NCI-H82 treated with DMSO at 0.1 percent for 48 hours (cell line): ENCODE measurements around the gene PRPF31.

Experiments used
- DNase-seq: peaks from one replicate; lab custom pipeline; 2025; ENCODE audit not compliant: unreplicated experiment; lab: John Stamatoyannopoulos, UW

The PRPF31 gene

DNA sequence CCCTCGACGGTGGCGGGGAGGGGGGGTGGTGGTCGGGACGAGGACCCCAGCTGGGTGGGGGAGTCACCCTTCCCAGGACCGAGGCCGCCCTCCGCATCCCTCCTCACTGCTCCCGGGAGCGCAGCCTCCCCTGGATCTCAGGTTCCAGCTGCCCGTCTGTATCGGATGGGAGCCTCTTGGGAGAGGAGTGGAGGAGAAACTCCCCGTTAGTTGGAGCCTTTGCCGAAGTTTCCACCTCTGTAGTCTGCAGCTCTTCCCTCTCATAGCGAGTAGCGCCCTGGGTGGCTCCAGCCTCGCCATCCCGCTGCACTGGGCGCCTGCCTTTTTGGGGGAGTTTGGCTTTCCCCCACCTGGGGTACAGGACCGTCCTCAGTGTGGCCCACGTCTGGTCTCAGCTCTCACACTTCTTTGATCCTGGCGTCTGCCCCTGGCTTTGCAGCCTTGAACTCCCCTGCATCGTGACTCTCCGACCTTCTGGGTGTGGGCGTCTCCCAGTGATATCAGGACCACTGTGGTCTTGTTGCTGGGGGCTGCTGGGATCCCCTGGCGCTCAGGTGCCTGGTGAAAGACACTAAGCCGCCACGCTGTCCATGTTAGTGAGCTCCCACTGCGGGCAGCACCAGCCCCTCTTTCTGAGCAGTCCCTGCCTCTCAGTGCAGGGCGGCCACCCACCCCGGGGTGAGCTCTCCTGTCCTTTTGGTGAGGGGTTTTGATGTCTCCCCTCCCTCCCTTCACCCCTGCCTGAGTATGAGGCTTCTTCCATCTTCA is 23.1 kb downstream of the PRPF31 start:
- DNase-seq: no peak

DNA sequence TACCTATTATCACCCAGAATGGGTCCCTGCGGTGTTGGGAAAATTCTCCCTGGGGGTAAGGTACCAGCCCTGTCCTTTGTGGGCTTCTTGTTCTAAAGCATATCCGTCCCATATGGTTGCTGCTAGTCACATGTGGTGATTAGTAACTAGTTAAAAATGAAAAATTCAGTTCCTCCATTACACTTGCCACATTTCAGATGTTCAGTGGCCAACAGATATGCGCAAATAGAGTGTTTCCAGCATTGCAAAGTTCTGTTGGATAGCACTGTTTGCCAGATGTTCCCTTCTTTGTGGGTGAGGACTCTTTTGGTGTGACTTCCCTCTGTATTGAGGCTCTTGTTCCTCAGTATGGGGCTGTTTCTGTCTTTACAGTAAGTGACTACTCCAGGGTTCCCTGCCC is 25.8 kb downstream of the PRPF31 start:
- no peak for DNase-seq

DNA sequence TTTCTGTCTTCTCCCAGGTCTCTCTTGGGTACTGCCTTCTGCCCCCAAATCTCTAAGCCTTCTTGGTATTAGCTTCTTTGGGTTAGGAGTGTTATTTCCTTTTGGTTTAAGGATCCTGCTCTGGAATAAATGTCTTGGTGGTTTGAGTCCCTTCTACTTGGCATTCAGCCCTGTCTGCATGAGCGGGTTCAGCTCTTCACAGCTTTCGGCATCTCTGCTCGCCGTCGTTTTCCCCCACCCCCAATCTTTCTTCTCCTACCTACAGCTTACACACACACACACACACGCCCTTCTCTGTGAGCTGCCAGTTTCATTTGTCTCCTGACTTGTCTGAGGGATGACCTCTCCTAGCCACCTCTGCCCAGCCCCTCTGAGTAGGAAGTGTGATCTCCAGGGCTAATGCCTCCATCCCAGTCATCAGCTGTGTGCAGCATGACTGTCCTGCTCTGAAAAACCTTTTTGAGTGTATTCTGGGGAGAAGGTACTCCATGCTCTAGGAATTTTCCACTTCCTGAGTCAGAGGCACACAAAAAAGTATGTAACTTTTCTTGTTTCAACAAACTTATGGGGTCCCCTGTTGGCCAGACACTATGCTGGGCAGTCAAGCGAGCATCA is 26.7 kb downstream of the PRPF31 start:
- no peak for DNase-seq

DNA sequence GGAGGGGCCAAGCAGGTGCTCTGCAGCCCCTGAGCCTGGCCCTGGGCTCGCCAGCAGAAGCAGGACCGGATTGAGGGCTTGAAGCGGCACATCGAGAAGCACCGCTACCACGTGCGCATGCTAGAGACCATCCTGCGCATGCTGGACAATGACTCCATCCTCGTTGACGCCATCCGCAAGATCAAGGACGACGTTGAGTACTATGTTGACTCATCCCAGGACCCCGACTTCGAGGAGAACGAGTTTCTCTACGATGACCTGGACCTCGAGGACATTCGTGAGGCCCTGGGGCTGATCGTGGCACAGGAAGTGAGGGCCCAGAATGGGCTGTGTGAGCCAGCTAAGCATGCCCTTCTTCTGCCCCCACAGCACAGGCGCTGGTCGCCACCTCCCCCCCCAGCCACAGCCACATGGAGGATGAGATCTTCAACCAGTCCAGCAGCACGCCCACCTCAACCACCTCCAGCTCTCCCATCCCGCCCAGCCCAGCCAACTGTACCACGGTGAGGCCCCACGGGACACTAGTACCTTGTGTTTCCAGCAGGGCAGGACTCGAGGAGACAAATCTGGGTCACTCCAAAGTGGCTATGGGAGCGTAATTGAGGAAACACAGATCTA is 30.1 kb downstream of the PRPF31 start:
- DNase-seq: no peak

DNA sequence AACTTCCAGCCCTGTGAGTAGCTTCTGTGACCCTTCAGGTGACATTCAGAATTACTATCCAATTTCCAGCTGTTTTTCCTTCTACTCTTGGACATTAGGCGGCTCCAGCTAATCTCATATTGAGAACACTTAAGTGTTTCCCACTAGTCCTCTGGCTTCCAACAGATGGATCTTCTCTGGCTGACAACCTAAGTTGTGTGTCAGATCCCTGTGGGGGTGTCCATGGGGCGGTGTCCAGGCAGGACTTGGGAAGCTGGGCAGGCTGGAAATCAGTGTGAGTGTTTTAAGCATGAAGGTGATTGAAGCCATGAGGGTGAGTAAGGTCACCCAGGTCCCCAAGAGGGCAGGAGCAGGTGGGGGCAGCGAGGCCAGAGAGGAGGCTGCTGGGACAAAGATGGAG is 32.1 kb downstream of the PRPF31 start:
- no peak for DNase-seq

DNA sequence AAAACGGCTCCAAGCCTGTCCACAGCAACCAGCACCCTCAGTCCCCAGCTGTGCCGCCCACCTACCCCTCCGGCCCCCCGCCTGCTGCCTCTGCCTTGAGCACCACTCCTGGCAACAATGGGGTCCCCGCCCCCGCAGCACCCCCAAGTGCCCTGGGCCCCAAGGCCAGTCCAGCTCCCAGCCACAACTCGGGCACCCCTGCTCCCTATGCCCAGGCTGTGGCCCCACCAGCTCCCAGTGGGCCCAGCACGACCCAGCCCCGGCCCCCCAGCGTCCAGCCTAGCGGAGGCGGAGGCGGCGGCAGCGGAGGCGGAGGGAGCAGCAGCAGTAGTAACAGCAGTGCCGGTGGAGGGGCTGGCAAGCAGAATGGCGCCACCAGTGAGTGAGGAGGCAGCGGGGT is 32.6 kb downstream of the PRPF31 start:
- no peak for DNase-seq

DNA sequence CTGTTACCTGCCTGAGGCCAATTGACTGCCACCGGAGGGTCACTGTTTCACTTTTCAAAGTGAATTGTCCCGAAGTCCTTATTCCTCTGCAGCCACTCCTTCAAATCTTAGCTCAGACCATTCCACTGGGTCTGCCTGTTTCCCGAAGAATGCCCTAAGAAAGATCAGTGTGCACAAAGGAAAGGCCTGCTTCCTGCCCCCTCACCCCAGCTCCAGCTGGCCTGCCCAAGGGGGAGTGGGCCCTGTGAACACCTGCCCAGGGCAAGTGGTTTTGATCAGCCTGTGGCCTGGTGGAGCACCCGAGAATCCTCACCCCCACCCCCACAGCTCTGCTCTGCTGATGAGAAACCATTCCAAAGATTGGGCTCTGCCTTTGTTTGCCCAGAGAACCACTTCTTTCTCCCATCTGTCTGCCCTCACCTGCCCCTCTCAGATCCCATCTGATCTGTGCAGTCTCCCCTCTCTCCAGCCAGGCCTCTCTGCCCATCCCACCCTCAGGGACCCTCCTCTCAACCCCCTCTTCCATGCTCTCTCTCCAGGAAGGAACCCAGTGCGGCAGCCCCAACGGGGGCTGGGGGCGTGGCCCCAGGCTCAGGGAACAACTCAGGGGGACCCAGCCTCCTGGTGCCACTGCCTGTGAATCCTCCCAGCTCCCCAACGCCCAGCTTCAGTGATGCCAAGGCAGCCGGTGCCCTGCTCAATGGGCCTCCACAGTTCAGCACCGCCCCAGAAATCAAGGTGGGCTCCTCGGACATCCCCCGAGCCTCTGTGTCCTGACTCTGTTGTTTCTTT is 33.7 kb downstream of the PRPF31 start:
- DNase-seq: no peak

DNA sequence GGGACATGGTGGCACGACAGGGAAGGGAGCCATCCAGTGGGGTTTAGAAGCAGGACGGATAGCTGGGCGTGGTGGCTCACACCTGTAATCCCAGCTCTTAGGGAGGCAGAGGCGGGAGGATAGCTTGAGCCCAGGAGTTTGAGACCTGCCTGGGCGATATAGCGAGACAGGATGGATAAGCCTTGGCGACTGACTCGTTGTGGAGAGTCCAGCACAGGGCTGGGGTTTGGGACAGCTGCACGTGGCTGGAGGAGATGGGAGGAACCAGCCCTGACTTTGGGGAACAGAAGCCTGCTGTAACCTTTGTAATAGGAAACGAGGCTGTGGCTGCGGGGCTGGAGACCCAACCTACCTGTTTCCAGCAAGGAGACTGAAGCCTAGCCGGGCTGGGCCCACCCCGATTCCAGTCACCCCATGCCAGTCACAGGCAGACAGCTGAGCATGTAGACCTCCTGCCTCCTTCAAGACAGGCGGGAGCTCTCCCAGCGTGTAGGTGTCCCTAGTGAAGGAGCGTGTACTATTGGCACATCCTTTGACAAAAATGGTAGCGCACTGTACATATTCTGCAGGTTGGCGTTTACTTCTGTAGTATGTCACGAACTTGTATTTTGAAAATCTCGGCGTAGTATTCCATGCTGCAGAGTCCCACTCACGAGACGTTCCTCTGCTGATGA is 35.9 kb downstream of the PRPF31 start:
- no peak for DNase-seq

DNA sequence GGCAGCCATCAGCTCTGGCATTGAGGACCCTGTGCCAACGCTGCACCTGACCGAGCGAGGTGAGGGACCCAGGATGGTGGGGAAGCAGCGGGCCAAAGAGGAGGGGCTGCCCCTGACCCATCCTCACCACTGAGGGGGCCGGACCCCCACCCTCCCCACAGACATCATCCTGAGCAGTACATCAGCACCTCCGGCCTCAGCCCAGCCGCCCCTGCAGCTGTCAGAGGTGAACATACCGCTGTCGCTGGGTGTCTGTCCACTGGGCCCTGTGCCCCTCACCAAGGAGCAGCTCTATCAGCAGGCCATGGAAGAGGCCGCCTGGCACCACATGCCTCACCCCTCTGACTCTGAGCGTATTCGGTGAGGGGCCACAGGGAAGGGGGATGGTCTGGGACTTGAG is 36.7 kb downstream of the PRPF31 start:
- DNase-seq: no peak

DNA sequence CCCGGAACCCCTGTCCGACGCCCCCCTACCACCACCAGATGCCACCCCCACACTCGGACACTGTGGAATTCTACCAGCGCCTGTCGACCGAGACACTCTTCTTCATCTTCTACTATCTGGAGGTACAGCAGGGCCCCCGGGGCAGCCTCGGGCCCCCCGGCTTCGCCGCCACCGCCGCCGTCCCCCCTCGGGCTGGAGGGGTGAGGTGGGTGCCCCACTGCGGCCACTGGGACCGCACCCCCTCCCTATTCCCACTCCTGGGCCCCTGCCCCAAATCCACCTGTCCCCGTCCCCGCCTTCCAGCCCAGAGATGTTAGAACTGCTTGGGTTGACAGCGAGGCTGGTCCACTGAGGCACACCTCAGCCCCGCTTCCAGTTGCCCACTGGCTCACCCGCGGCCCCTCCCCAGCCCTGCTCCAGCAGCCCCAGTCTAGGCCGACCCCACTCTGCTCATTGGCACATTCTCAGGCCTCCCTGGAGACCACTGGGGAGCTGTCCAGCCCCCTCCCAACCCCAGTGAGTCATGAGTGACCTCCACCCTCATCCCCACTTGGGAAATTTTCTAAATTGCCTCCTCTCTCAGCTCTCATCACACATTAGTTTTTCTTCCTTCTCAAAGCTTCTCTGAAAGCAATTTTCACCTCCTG is 37.4 kb downstream of the PRPF31 start:
- DNase-seq: no peak

DNA sequence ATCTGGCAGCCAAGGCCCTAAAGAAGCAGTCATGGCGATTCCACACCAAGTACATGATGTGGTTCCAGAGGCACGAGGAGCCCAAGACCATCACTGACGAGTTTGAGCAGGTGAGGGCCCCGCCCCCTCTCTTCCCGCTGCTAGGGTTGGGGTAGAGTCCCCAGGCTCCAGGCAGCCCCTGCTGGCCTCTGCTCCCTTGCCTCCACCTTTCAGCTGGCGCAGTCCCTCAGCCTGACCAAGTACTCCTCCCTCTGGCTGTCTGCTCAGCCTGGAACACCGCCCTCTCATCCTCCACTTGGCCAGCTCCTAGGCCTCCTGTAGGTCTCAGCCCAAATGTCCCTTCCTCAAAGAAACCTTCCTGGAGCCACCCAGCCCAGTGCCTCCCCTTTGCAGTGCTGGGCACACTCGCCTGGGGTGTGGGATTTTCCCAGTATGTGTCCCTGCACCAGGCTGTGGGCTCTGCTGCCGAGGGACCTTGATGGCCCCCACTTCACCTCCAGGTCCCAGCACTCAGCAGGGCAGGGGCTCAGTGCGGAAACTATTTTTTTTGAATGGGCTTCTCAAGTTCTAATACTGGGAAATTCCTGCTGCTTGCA is 38.3 kb downstream of the PRPF31 start:
- DNase-seq: no peak

DNA sequence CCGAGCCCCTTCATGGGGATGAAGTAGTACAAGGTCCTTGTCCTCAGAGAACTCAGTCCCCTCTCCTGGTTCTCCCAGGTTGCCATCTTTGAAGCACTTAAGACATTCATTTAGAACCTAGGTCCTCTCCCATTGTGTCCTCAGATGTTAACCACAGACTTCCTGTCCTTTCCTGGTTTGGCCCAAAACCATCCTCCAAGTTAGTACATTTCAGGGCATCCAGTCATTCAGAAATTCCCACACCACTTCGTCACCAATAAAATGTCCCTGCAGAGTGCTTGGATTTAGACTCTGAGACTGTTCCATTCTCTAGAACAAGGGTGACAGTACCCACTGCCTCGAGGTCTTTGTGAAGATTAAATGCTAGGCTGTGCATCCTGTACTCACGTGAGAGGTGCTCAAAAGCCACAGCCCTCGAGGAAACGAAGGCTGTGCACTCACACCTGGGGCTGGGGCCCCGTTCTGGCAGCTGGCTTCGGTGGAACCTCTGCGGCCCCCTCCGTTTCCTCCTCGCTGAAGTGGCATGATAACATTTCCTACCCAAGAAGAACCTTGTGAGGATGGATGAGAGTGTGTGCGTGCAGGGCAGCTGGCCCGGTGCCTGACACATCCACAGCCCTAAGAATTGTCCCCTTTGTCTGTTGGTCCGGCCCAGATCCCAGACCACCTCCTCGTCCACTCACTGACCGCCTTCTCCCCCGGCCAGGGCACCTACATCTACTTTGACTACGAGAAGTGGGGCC is 39.2 kb downstream of the PRPF31 start:
- no peak for DNase-seq

DNA sequence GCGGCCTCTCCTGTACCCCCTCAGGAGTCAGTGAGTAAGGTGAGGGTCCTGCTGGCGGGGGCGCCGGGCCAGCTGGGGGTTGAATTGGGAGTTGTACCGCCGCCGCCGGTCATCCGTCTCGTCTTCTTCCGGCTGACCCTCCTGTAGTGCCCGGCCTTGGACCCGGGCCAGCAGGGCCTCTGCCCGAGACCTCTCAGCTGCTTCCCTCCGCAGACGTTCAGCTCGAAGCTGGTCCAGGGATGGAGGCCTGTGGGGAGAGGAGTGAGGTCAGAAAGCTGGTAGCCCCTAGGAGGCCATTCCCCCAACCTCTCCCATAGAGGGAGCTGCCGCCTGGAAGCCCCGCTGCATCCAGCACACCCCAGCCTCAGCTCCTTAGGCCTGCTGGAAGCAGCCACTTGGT is 40.1 kb downstream of the PRPF31 start:
- DNase-seq: no peak

DNA sequence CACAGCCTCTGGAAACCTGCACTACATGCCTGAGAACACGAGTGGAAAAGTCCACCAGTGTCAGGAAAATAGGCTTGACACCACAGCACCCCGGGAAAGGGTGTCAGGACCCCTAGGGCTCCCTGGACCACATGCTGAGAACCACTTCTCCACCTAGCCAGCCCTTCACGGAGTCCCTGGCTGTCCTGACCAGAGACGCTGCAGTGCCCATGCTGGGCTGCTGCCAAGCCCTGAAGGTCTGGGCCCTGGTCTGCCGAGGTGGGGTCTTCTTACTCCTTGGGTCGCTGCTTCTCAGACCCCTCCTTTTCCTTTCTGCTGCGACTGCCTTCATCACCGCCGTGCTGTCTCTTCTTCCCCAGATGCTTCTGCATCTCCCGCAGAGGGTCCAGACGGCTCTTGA is 40.9 kb downstream of the PRPF31 start:
- no peak for DNase-seq

DNA sequence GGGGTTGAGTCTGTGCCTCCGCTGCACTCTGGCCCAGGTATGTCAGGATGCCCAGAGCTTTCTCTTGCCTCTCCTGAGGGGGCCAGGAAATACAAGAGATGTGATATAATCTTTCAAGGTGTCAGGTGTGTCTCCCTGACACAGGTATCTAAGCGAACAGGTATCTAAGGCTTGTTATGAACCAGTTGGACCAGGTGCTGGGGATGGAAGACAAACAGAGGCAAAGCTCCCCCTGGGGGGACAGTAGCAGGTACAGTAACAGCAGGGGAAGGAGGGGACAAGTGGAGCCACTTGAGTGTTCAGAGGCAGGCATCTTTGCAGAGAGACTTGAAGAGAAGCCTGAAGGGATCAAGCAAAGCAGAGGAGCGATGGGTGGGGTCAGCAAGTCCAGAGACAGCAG is 41.4 kb downstream of the PRPF31 start:
- no peak for DNase-seq

DNA sequence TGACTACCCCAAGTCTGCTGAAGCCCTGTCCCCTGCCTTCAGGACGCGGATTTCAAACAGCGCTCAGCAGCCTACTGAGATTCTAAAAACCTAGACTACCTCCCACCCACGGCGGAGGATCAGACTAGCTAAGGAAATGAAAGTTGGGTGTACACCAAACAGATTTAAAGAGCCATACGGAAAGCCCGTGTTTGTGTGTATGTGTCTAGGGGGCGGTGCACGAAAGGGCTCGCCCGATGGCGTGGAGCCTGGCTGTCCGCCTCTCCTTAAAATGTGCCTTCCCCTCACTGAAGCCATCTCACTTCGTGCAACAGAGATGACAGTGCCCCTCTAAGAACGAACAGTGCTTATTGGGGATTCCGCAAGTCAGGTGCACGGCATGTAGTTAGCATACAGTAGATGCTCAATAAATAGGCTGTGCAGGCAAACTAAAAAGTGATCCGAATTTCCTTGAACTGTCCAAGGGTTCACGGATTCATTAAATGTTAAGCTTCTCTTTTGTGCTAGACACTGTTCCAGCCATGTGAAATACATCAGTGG is 43.3 kb downstream of the PRPF31 start:
- no peak for DNase-seq

DNA sequence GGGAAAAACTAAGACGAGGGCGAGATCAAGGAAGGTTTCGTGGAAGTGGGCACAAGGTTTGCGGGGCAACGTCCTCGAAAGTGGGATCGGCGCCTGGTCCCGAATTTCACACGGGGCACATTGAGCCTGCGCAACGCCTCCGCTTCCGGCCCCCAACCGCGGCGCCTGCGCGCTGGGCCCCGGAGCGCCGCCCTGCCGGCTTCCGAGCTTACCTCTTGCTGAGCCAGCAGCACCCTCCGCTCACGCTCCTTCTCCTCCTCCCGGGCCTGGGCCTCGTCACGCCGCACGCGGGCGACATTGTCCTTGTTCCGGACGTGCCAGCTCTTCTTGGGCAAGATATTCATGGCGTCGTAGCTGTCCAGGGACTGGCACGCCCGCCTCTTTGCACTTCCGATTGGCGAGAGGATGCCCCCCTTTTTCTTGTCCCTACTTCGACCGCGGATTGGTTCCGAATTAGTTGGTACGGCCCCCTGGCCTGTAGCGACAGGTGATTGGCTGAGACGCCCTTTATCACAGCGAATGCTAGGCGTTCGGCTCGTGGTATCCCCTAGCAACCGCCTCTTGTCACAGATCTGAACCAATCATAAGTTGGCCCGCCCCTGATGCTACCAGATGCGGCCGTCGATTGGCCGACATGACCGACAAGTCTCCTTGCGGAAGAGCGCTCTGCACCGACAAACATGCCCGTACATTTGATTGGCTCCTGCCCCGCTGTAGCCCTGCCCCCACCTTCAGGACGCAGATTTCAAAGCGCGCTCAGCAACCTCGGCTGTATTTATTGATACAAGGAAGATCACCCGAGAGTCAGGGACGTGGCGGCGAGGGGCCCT is 44.0 kb downstream of the PRPF31 start, which contains the start of gene LENG1:
TSS of gene LENG1 (minus strand) at position 370 of the 830 bp plus-strand sequence. CDS start at position 344, 26 bp downstream.
- peak; percentile 100 for DNase-seq

DNA sequence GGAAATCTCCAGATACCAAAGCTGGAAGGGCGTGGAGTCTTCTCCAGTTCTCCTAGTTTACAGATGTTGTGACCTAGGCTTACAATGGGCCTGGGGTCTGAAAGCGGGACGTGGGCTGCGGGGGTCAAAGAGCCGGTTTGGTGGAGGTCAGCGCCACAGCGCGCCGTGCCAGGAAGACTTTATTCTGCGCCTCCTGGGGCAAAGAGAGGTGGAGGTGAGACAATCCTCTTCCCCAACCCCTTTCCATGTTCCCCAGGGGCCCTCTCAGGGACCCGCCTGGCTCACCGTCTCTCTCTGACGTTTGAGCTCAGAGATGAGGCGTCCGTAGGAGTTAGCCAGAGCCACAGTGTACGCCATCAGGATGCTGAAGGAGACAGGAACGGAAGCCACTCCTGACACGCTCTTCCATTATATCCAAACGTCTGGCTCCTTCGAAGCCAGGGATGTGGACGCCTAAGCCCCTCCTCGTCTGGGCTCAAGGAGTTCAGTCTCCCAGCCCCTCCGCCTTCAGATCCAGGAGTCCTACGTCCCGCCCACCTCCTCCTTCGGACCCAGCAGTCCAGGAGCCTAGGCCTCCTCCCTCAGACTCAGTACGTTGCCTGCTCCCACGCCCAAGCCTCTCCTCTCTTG is 44.7 kb downstream of the PRPF31 start:
- DNase-seq: no peak
